Stimulated activated CD4-positive, alpha-beta T cell treated with anti-CD3 and anti-CD28 coated beads, TNF-alpha, amount 100 ng/mL, for 4 hours (primary cell): ENCODE results near the gene MTCP1.

Experiments
- DNase-seq, 3 experiments: peaks; one replicate each; pipeline ENCODE4 v3.0.0-alpha.2; 2020; ENCODE audit warnings: low read depth in 3 of 3

The MTCP1 gene

DNA sequence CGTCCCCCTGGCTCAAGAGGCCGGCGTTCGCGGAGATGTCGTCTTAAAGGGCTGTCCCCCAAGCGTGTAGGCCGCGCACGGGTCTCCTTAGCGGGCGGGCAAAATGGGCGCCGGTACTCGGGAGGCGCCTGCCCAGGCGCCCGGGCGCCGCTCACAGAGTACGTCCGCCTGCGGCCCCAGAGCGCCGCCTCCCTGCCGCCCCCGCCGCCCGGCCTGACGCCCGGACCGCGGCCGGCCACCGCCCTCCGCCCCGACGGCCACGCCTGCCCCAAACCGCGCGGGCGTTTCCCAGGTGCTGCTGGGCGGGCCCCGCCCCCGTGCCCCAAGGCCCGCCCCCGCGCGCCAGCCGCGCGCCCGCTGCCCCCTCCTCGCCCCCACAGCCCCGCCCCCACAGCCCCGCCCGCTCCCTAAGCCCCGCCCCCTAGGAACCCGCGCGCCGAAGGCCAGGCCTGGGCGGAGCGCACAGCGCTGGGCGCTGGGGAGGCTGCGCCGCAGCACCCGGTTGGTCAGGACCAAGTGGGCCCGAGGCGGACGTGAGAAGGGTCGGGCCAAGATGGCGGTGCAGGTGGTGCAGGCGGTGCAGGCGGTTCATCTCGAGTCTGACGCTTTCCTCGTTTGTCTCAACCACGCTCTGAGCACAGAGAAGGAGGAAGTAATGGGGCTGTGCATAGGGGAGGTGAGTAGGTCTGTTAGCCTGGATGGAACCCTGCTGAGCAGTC lies at the start of gene MTCP1, which contains the start of the genes BRCC3 and CMC4:
TSS of gene MTCP1 (minus strand) at position 162 of the 719 bp plus-strand sequence. CDS start 5,126 bp downstream, outside the sequence.
TSS of gene BRCC3 (plus strand) at position 534 of the 719 bp plus-strand sequence. CDS start at position 554, 20 bp downstream.
TSS of gene CMC4 (minus strand) at position 162 of the 719 bp plus-strand sequence. CDS start 7,113 bp downstream, outside the sequence.
- DNase-seq = peak; percentile 49 to 61 (median 50)

- DNase-seq = no peak
Observed at GRCh38 chrX:155115174-155115819, 44.4 kb upstream of the MTCP1 start.

DNA sequence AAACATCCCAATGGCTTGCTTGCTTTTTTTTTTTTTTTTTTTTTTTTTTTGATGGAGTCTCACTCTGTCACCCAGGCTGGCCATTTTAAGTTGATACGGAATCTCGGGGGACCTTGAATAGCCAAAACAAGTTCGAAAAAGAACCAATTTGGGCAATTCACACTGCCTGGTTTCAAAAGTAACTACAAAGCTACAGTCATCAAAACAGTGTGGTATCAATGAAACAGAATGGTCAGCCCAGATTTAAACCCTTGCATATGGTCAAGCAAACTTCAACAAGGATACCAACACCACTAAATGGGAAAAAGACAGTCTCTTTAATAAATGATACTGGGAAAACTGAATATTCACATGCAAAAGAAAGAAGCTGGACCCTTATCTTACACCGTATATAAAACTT lies 42.2 kb upstream of the MTCP1 start:
- no peak for DNase-seq

DNA sequence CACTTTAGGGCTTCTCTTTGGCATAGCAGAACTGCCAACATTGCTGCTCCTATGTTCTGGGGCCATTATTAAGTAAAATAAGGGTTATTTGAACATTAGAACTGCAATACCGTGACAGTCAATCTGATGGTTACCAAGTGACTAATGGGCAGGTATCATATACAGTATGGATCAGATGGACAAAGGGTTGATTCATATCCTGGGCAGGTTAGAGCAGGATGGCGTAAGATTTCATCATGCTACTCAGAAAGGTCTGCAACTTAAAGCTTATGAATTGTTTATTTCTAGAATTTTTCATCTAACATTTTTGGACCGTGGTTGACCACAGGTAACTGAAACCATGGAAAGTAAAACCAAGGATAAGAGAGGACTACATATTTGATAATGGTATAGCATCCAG lies 41.2 kb upstream of the MTCP1 start:
- no peak for DNase-seq

DNA sequence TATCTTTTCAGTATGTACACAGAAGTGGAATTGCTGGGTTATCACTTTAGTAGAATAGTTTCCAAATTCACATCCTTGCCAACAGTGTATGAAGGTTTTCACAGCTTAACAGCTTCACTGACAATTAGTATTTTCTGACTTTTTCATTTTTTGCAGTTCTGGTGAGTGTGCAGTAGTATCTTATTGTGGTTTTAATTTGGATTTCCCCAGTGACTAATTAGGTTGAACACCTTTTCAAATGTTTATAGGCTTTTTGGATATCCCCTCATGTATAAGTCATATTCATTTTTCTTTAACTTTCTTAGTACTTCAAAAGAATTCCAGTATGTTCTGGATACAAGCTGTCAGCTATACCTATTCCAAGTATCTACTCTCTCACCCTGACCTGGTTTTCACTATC lies 37.5 kb upstream of the MTCP1 start:
- no peak for DNase-seq

DNA sequence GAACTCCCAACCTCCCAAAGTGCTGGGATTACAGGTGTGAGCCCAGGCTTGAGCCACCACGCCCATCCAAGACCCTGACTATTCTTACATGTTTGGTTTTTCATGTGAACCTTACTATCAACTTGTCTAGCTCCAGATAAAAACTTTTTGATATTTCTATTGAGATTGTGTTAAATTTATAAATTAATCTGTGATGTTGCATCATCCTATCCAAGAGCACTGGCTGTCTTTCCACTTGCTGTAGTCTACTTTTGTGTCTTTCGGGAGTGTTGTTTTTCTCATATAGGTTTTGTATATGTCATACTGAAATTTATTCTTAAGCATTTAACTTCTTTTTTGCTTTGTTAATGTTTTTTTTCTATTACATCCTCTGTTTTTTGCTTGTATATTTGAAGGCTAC lies 35.0 kb upstream of the MTCP1 start:
- no peak for DNase-seq

DNA sequence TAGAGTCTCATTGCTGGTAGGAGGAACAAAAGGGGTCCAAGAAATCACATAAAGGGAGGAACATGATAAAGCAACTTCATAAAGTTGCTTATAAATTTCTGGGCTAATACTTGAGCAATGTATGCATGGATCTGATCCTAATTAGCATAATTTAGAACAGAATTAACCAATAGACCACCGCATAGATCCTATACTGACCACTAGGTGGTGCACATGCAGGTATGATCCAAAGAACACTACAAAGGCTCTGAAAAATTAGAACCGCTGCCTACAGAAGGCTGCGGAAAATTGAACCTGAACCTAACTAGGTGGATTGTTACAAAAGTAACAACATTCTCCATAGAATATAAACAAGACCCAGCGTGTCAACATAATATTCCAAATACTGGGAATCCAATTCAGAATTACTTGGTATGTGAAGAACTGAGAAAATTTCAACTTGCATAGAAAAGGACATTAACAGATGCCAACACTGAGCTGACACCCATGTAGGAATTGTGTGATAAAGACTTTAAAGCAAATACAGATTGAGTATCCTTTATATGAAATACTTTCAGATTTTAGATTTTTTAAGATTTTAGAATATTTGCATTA lies 23.6 kb upstream of the MTCP1 start:
- DNase-seq = no peak

- no peak for DNase-seq
Observed at GRCh38 chrX:155086961-155087735, 16.2 kb upstream of the MTCP1 start.

GRCh38 chrX:155086202-155086840 lies 15.4 kb upstream of the MTCP1 start:
- DNase-seq = peak in 1 of 3 experiments; percentile 16

DNA sequence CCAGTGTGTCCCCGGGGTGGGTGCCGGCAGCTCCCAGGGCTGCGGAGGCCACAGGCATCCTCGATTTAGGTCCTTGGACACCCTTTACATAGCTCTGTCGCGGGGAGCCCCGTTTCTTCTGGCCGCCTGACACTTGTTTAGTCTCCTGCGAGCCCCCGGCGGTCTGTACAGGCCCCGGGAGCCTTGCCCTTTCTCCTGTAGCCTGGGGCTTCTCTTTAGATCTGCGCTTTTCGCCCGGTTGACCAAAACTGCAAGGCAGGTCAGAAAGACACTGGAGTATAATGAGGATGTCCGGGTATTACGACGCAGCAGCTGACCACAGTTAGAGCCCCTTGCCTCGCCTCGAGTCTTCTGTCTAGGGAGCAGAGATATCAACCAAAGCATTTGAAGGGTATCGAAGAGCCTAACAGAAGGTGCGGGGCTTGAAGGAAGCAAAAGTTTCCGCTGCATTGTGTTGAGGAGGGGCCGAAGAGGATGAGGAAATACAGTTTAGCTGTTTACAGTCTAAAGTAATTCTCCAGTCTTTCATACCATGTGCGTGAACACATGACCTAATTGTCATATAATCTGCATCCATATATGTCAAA lies 851 bp upstream of the MTCP1 start:
- no peak for DNase-seq

DNA sequence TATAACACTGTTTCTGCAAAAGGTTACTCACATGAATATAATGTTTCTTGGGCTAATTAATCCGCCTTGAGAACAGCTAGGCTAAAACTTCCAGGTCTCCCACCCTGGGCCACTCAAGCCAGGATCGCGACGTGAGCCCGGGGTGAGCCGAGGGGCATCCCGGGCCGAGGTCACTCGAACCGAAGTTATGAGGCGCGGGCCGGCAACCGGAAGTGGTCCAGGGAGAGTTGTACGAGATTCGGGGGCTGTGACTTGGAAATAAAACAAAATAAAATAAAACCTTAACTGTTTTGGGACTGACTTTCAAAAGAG lies 317 bp downstream of the MTCP1 start:
- no peak for DNase-seq

GRCh38 chrX:155070038-155070437 lies 898 bp downstream of the MTCP1 start:
- no peak for DNase-seq

DNA sequence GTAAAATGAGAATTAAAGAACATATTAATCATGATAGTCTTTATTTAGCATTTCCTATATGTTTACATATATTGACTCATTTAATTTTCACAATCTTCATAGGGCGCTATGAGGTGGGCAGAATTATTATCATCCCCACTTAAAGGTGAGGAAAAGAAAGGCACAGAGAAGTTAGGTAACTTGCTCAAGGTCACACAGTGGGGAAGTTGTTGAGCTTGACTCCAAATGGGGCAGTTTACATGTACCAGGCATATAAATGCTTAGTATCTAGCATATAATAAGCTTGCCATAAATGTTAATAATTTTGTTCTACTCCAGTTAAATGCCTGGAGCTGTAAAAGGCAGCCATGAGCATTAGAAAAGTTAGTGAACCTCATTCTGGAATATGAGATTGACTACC lies 1.5 kb downstream of the MTCP1 start:
- no peak for DNase-seq

- no peak for DNase-seq
Observed at GRCh38 chrX:155068165-155068564, 2.8 kb downstream of the MTCP1 start.

DNA sequence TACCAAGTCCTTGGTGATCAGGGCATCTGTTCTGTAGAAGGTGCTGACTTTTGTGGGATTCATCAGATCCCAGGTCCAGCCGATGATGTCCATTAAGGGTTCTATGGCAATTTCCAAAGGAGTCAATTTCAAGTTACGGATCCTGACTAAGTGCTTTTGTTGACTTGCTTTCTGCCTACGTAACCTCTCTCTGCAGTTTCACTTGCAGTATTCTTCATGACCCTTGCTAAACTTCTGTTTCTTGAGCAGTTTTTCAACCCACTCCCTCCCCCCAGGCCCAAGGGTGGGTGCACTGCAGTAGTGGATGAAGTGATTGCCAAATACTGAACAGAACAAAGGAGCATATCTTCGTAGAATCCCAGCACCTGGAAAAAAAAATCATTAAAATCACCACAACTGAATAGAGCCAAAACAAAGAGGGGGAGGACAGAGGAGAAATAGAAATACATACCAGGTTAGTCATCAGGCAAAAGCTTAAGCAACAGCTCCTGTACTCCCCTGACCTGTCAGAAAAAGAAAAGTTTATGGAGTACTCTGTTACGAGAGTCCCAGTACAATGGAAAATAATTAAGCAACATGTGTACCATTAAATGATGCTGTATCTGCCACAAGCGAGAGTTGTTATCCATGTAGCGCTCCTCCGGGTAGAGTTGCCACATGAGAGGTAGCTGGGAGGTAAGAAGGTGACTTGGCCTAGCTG lies 5.8 kb downstream of the MTCP1 start:
- DNase-seq = no peak

- DNase-seq = no peak
Observed at GRCh38 chrX:155061760-155062159, 9.2 kb downstream of the MTCP1 start.

GRCh38 chrX:155056877-155057792 lies 13.8 kb downstream of the MTCP1 start:
- DNase-seq = no peak

GRCh38 chrX:155056471-155056870 lies 14.5 kb downstream of the MTCP1 start:
- no peak for DNase-seq

- no peak for DNase-seq
Observed at GRCh38 chrX:155055494-155055893, 15.4 kb downstream of the MTCP1 start.

- DNase-seq = no peak
Observed at GRCh38 chrX:155054255-155054654, 16.7 kb downstream of the MTCP1 start.
